ENCODE data around the gene LCE1C.

LCE1C gene, protein sequence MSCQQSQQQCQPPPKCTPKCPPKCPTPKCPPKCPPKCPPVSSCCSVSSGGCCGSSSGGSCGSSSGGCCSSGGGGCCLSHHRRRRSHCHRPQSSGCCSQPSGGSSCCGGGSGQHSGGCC

DNA sequence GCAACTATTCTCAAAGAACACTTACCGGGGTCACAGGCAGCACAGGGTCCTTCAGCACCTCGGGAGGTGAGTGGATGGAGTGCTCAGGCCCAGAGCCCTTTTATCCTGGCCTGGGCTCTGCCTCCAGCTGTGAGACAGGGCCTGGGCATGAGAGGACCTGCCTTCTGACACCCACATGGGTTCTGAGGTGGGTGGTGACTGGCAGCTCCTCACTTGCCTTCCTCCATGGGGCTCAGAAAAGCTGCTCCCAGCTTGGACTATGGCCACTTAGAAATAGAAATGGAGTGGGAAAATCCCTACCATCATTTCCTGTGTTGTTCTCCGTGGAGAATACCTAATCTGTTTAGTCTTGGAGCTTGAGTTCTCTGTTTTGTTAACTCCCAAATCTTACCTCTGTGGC, at the start of gene LCE1C:
TSS of gene LCE1C (minus strand) at position 76 of the 400 bp plus-strand sequence. CDS start 1,173 bp downstream, outside the sequence.
- DNase-seq (ENCODE audit: low spot score), result no peak

DNA sequence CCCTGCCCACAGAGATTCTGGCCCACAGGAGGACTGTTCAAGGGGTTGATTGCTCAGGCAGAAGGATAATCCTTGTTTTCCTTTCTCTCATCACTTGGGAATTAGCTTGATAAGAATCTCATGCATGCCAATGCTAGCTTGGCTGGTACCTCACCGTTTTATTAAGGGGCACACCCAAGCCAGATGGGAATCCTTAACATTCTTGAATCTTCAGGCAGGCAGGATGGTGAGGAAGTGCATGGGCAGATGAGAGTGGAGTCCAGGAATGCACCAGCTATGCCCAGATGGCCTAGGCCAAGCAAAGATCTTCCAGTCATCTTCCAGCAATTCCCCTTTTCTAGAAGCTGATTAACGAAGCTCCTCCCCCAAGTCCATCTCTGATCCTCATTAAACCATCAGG, 49.2 kb upstream of the LCE1C start:
- DNase-seq (ENCODE audit: low spot score), result no peak

DNA sequence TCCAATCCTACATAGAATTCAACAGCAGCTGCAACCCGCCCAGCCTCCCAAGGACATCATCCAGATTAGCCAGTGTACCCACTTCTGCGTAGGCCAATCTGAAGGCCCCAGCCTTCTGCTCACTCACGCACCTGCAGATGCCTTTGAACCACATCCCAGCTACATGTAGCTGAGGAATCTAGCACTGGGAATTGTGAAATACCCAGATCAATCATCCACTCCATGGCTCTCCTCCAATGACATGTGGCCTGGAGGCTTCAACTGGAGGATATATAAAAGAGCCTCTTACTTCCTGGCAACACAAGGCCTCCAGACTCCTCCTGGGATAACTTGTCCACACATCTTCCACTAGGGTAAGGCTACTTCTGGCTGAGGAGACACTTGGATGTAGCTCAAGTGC, 36.1 kb upstream of the LCE1C start, which contains the start of gene LCE6A:
TSS of gene LCE6A (plus strand) at position 301 of the 400 bp plus-strand sequence. CDS start 665 bp downstream, outside the sequence.
- DNase-seq (ENCODE audit: low spot score), result no peak

DNA sequence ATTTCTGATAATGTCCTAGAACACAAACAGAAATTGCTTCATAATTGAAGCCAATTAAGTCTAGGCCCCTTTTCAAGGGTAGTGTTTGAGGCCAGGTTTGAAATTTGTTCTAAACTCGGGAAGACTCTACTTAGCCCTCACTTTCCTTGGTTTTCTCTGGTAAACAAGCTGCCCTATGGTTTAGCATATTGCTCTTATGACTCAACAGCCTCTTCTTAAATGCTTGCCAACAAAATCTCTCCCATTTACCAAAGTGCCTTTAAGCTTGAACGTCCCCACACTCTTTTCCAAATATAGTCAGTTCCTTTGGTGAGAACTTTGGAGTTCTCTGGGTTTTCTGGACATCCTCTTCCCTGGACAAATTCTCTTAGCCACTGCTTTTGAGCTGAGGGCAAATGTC, 30.4 kb upstream of the LCE1C start:
- DNase-seq (ENCODE audit: low spot score), result no peak

DNA sequence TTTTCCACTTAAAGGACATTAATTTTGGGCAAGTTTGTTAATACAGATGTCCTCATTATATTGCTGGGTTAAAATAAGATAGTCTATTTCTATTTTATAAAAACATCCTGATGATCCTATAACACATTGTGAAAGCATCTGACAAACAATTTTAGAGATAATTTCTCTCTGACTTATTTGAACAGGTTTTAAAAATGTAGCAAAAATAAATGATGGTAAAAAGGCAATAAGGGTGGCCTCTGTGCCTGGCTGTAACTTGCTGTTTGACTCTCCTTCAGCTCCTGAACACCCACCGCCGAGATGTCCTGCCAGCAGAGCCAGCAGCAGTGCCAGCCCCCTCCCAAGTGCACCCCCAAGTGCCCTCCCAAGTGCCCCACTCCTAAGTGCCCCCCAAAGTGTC, 20.7 kb upstream of the LCE1C start, which contains the start of gene LCE1A:
TSS of gene LCE1A (plus strand) at position 301 of the 400 bp plus-strand sequence. CDS start at position 301, 0 bp downstream.
- no peak for DNase-seq (ENCODE audit: low spot score)

DNA sequence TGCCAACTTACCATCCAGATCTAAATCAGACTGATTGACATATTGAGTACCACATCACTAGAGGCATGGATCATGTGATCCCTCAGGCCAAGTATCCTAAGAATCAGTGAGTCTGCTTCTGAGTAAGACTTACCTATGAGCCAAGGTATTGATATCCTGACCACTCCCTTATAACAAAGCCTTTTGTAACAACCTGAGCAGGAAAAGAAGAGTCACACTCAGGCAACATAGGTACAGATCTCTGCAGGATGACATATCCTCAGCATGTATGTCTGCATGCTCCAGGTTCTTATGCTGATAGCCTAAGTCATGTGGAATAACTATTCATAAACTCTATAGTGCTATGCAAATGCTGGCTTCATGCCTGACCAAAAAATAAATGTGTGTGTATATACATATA, 18.5 kb upstream of the LCE1C start:
- DNase-seq (ENCODE audit: low spot score), result no peak

DNA sequence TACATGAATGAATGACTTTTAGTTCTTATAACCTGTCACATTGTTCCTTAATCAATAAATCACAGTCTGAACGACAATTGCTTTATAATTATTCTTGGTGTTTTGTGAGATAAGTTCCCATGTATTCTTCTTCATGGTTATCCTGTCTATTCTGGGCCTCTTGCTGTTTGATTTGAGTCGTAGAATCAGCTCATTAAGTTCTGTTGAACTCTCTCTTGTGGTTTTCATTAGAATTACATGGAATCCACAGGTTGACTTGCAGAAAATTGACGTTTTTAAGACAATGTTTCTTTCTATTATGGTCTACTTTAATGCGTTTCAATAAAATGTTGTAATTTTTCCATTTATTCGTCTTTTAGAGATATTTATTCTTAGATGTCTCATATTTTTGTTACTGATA, 16.8 kb upstream of the LCE1C start:
- peak; percentile 70 for DNase-seq (ENCODE audit: low spot score)

DNA sequence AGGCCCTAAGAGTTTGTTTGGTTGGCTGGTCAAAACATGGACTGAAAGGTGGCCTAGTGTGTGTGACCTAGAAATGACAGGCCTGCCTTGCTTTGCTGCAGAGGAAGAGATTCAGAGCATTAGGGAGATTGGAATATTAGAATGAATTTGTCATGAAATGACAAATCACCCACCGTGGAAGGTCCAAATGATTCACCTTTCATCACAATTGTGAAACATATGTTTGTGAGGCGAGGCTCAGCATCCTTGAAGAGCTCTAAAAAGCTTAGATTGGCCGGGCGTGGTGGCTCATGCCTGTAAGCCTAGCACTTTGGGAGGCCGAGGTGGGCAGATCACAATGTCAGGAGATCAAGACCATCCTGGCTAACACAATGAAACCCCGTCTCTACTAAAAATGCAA, 10.9 kb upstream of the LCE1C start:
- DNase-seq (ENCODE audit: low spot score), result no peak

DNA sequence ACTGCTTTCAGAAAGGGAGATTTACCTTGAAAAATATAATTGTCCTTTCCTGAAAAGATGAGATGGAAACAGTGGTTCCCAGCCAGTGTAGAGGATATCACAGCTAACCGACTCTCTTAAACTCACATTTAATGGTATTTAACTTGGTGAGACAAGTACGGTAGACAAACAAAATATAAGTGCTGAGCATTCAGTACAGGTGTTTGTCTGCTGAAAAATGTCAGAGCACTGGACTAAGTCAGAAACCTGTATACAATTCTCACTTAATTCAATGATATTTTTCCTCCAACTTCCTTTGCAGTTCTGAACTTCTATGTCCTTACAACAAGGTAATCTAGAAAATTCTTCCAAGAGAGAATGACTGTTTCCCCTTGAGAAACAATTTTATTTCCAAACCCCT, 5.2 kb upstream of the LCE1C start, which contains the start of gene LCE1B:
TSS of gene LCE1B (plus strand) at position 301 of the 400 bp plus-strand sequence. CDS start 476 bp downstream, outside the sequence.
- DNase-seq (ENCODE audit: low spot score), result no peak

DNA sequence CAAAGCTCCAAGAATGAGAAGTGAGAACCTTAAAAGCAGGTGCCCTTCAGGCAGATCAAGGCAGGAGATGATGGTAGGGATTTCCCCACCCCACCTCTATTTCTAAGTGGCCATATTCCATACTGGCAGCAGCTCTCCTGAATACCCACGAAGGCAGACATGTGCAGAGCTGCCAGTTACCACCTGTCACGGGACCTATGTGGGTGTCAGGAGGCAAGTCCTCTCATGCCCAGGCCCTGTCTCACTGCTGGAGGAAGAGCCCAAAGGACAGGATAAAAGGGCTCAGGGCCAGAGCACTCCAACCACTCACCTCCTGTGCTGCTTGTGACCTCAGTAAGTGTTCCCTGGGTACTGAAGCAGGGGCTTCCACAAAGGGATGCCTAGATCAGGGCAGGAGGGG, 4.6 kb upstream of the LCE1C start:
- DNase-seq (ENCODE audit: low spot score), result no peak

DNA sequence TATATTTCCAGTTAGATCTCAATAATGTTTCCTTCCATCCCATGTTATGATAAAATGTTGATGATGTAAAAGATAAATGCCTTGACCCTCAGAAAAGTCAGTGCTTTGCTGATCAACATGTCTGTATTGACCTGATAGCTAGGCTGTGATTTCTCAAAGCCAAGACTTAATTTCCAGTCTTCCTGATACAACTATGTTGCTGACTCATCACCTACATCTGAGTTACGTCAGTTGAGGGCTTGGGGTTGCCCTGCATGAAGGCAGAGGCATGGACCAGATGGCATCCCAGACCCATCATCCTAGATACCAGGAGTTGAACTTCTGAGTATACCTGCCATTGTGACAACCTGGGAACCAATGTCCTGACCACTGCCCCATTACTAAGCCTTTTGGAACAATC, 5.1 kb downstream of the LCE1C start:
- DNase-seq (ENCODE audit: low spot score), result no peak

DNA sequence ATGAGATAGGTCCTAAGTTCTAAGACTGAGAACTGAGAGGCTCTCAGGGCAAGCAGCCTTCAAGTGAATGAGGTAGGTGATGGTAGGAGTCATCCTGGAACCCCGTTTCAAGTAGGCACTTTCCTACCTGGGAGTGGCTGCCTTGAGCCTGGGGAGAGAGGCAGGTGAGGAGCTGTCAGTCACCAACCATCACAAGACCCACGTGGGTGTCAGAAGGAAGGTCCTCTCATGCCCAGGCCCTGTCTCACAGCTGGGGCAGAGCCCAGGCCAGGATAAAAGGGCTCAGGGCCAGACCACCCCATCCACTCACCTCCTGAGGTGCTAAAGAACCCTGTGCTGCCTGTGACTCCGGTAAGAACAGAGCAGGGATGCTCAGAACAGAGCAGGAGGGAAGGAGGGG, 10.0 kb downstream of the LCE1C start, which contains the start of gene LCE1D:
TSS of gene LCE1D (plus strand) at position 301 of the 400 bp plus-strand sequence. CDS start 1,074 bp downstream, outside the sequence.
- DNase-seq (ENCODE audit: low spot score), result no peak

DNA sequence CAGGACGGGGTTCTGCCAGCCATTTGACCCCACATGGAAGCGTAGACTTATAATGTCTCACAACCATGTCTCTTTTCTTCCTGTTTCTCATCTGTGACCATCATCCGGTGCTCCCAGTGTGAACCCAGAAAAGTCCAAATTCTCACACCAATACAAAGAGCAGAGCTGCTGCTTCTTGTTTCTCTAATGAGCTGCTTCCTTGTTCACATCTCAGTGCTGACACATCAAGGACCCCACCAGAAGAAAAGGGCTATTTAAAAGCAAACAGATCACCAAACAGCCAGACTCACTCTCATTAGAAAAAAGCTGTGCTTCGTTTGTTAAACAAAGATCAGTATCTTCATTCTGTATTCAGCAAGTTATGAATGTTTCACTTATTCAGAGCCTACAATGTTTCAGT, 10.8 kb downstream of the LCE1C start:
- no peak for DNase-seq (ENCODE audit: low spot score)

DNA sequence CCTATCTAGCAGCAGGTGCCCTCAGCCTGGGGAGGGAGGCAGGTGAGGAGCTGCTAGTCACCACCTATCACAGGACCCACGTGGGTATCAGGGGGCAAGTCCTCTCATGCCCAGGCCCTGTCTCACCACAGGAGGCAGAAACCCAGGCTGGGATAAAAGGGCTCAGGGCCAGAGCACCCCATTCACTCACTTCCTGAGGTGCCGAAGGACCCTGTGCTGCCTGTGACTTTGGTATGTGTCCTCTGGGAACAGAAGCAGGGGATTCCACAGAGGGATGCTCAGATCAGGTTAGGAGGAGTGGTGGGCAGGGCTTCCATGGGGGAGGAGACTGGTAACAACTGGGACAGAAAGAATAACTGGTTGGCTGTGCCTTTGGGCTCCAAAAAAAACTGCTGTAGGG, 20.4 kb downstream of the LCE1C start, which contains the start of gene LCE1E:
TSS of gene LCE1E (plus strand) at position 181 of the 400 bp plus-strand sequence. CDS start 1,043 bp downstream, outside the sequence.
- no peak for DNase-seq (ENCODE audit: low spot score)

DNA sequence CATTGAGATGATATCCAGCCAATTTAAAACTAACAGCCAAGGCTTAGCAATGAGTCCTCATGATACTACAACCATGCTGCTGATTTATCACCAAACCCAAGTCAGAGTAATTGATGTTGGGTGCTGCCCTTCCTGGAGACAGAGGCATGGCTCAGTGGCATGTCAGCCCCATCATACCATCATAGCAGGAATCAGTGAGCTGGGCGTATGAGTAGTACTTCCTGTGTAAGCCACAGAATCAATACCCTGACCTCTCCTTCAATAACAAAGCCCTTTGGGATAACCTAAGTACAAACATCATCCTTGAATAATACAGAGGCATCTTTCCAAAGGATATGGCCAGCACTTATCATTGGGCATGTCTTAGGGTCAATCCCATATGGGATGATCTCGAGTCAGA, 23.4 kb downstream of the LCE1C start:
- DNase-seq (ENCODE audit: low spot score), result no peak

DNA sequence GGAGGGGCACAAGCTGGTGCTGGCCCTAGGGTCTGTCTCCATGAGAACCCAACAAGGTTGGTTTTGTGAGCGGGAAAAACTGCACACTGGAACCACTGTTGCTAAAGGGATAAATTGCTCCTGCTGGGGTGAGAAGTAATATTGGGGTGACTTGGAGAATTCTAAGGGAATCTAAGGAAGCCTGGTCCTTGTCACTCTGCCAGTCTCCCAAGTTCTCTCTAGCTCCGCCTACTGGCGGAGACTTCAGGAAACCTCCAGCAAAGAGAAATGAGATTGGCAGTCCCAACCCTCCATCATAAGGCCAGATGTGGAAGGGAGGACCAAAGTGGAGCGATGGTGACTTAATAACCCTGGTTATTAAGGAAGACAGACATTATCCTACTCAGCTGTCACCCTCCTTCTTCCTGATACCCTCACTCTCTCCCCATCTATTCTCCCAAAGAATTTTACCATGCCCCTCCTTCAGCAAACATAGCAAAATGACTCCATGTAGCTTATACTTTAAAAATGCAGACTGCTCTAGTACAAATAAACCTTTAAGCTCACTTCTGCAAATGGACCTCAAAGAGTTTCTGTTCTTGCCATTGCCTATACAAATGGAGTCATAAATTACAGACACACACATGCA, 28.8 kb downstream of the LCE1C start:
- DNase-seq (ENCODE audit: low spot score), result peak; percentile 51

DNA sequence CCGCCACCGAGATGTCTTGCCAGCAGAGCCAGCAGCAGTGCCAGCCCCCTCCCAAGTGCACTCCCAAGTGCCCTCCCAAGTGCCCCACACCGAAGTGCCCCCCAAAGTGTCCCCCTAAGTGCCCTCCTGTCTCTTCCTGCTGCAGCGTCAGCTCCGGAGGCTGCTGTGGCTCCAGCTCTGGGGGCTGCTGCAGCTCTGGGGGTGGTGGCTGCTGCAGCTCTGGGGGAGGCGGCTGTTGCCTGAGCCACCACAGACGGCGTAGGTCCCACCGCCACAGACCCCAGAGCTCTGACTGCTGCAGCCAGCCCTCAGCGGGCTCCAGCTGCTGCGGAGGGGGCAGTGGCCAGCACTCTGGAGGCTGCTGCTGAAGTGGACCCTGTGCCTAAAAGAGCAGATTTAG, 30.1 kb downstream of the LCE1C start:
- DNase-seq (ENCODE audit: low spot score), result no peak

DNA sequence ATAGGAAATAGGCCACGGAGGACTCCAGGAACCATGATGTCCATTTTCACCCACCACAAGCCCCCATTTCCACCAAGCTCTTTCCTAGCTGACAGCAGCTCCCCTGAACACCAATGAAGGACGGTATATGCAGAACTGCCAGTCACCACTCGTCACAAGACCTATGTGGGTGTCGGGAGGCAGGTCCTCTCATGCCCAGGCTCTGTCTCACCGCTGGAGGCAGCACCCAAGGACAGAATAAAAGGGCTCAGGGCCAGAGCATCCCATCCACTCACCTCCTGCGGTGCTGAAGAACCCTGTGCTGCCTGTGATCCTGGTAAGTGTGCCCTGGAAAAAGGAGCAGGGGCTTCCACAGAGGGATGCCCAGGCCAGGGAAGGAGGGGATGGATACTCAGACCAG, 31.6 kb downstream of the LCE1C start, which contains the start of gene LCE1F:
TSS of gene LCE1F (plus strand) at position 266 of the 400 bp plus-strand sequence. CDS start 1,232 bp downstream, outside the sequence.
- peak; percentile 22 for DNase-seq (ENCODE audit: low spot score)

DNA sequence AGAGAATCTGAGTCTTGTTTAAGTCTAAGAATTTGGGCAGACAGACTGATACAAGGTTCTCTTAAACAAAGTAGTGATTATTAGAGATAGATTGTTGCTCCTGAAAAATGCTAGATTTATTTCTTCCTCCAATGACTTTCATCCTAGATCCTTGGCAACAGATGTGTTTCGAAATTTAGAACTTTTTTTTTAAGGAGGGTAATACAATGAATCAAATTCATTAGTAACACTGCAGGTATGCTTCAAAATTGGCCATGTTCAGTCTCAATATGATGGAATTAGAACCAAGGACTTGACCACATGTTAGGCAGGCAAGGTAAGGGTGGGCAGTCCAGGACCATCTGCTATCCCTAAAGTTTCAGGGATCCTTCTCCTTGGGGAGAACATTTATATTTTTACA, 36.0 kb downstream of the LCE1C start:
- no peak for DNase-seq (ENCODE audit: low spot score)

DNA sequence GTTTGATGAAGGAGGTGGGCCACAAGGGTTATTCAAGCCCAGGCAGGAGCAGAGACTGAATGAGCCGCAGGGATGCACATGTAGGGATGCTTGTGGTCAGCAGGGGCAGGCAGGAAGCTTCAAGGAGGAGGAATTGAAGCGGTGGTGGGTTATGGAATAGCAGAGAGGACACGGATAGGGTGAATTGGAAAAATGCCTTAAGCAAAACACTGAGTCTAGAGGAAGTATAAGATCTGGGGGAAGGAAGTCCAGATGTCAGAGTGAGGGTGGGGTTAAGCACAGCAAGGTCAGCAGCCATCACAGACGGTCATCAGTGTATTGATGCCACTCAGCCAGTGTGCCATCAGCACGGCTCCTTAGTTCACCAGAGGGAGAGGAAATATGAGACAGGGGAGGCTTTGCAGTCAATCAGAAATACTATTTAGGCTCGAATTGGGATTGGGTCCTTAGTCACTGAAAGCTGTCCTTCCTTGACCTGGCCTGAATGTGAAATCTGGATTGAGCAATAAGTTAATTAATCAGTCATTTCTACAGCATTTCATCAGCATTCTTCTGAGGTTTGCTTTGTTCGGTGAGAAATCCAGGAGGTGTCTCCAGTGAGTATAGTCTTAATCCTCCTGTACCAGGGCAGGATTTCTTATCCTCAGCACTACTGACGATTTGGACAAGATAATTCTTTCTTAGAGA, 37.5 kb downstream of the LCE1C start:
- no peak for DNase-seq (ENCODE audit: low spot score)

DNA sequence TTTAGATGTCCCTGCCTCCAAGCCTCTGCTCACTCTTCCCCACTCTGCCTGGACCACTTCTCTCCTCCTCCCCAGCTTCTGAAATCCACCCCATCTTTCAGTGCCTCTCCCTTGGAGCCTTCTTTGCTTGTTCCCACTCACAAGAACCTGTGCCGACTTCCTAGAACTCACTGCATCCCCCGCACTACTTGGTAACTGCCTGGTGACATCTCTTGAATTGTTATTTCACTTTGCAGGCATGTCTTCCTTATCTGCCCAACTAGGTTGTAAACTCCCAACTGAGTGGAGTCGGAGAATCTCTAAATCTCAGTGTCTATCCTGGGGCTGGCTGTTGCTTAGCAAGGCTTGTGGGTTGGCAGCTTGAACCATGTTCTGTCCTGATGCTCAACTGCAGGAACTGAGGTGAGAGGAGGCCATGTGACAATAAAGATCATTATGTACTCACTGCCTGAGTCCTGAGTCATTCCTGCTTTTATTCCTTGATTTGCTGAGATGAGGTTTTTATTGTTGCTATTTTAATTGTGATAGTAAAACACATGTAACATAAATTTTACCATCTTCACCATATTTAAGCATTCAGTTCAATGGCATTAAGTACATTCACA, 44.7 kb downstream of the LCE1C start:
- no peak for DNase-seq (ENCODE audit: low spot score)

DNA sequence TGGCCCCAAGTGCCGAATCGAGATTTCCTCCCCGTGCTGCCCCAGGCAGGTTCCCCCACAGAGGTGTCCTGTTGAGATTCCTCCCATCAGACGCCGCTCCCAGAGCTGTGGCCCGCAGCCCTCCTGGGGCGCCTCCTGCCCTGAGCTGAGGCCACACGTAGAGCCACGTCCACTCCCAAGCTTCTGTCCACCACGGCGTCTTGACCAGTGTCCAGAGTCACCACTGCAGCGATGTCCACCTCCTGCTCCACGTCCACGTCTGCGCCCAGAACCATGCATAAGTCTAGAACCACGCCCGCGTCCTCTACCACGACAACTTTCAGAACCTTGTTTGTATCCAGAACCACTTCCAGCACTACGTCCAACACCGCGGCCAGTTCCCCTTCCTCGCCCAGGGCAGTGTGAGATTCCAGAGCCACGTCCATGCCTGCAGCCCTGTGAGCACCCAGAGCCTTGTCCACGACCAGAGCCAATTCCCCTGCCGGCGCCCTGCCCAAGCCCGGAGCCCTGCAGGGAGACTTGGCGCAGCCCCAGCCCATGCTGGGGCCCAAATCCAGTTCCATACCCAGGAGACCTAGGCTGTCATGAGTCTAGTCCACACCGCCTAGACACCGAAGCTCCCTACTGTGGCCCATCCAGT, 45.8 kb downstream of the LCE1C start:
- no peak for DNase-seq (ENCODE audit: low spot score)

All from NAMALWA (cell line).